ENCODE measurements around the gene ZBTB48.
"Not testable (repeated sequence)": the region's sequence is repeated elsewhere in the genome, so short reads cannot be mapped to it uniquely, and the experiment has no call there.

ZBTB48 gene

GRCh38 chr1:6591222-6591621, 11.4 kb downstream of the ZBTB48 start:
- no peak for DNase-seq (ENCODE audit: low spot score)

DNA sequence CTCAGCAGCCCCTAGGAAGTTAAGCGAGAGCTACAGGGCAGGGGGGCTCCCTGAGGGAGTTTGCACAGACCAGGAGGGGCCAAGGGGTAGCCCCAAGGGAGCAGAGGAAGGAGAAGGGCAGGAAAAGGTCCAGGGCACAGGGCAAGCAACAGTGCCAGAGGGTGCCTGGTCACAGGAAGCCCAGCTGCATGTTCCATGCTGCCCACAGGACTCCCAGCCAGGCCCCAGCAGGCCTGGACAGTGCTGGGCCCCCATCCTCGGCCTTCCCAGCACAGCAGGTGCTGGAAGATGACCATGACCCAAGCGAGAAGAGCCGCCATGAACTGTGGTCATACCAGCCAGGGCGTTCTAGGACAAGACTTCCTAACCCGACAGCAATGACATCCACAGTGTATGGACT, 11.8 kb downstream of the ZBTB48 start:
- DNase-seq (ENCODE audit: low spot score) = no peak

GRCh38 chr1:6592441-6592840, 12.6 kb downstream of the ZBTB48 start:
- DNase-seq (ENCODE audit: low spot score) = no peak

GRCh38 chr1:6592865-6593593, 13.2 kb downstream of the ZBTB48 start:
- DNase-seq (ENCODE audit: low spot score) = no peak

- no peak for DNase-seq (ENCODE audit: low spot score)
Measured at GRCh38 chr1:6593810-6594209, 14.0 kb downstream of the ZBTB48 start.

DNA sequence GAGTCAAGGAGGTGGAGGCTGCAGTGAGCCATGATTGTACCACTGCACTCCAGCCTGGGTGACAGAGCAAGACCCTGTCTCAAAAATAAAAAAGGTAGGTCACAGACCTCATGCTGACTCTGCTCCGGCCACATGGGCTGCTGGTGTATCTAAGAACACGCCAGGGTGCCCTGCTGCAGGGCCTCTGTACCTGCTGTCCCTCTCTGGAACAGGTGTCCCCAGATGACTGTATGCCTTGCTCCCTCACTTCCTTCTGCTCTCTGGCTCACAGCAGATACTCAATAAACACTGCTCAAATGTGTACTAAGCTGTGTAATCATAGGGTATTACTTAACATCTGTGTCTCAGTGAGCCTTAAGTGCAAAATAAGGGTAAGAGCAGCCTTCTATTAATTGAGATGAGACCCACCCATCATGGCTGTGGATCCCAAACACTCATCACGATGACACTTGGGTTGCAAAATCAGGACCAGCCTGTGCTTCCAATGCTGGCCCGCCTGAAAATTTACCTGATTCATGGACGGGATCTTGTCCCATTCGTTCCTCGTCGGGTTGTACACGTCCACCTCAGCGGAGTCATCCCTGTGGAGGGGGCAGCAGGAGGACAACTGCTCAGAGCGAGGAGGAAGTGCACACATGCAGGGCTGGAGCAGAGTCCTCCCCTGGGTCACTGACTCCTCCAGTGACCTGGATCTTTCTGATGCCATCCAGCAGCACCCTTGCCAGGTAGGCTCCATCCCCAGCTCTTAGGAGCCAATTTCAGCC, 15.4 kb downstream of the ZBTB48 start:
- DNase-seq (ENCODE audit: low spot score) = no peak

GRCh38 chr1:6596351-6596750, 16.6 kb downstream of the ZBTB48 start:
- DNase-seq (ENCODE audit: low spot score) = no peak

- no peak for DNase-seq (ENCODE audit: low spot score)
Measured at GRCh38 chr1:6596886-6597776, 17.3 kb downstream of the ZBTB48 start.

- no peak for DNase-seq (ENCODE audit: low spot score)
Measured at GRCh38 chr1:6597777-6598131, 18.0 kb downstream of the ZBTB48 start.

DNA sequence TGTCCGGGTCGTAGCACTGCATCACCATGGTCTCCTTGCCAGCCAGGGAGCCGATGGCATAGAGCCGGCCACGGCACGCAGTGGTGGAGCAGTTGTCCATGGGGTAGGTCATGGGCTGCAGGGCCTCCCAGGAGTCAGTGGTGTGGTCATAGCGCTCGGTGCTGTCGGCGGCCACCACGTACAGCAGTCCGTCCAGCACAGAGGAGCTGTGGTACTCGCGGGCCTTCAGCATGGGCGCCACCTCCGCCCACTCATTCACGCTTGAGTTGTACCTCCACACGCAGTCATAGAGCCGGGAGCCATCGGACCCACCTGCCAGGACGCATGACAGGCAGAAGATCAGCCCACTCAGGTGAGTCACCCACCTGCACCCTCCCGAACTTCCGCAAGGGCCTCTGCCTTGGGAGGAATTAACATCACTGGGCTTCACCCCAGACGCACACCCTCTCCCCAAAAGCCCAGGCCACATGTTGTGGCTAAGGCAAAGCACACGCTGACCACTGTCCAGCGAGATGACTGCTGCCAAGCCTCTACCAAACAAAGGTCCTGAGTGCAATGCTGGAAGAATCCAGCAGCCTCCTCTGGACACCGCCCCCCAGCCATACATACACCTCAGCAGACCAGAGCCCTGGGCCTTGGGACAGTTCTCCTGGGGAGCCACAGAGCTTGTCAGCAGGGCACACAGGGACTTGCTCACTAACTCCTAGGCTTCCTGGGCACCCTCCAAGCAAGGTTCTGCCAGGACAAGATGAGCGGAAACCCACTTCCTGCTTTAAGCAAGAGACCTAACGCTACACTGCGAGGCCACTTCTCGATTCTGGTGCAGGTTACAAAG, 19.6 kb downstream of the ZBTB48 start:
- DNase-seq (ENCODE audit: low spot score) = peak; percentile 54

- DNase-seq (ENCODE audit: low spot score) = not testable (repeated sequence)
Measured at GRCh38 chr1:6599991-6600390, 20.2 kb downstream of the ZBTB48 start.

DNA sequence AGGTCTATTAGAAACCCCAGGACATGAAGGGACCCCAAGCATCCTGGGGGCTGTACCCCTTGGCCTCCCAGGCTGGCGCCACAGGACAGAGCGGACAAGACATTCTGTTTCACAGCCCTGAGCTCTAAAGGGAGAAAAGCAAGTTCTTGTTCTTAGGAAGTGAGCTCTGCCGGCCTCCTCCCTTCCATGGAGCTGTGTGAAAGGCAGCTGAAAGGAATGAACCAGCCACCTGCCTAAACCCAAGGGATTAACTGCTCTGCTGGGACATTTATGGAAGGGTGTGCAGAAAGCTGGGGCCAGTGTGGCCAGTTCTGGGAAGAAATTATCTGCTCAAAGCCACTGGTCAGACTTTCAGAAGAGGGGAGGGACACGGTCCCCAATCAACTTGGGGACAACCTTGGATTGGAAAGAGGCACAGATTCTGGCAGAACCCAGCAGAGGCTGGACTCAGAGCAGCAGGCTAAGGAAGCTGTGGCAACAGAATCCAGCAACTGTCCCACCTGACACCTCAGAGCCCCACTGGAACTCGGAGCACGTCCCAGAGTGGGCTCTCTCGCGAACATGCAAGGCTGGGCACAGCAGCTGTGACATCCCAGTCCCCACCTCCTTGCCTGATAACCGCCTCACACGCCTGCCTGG, 20.7 kb downstream of the ZBTB48 start:
- no peak for DNase-seq (ENCODE audit: low spot score)

GRCh38 chr1:6601049-6601922, 21.5 kb downstream of the ZBTB48 start:
- DNase-seq (ENCODE audit: low spot score) = peak; percentile 89

DNA sequence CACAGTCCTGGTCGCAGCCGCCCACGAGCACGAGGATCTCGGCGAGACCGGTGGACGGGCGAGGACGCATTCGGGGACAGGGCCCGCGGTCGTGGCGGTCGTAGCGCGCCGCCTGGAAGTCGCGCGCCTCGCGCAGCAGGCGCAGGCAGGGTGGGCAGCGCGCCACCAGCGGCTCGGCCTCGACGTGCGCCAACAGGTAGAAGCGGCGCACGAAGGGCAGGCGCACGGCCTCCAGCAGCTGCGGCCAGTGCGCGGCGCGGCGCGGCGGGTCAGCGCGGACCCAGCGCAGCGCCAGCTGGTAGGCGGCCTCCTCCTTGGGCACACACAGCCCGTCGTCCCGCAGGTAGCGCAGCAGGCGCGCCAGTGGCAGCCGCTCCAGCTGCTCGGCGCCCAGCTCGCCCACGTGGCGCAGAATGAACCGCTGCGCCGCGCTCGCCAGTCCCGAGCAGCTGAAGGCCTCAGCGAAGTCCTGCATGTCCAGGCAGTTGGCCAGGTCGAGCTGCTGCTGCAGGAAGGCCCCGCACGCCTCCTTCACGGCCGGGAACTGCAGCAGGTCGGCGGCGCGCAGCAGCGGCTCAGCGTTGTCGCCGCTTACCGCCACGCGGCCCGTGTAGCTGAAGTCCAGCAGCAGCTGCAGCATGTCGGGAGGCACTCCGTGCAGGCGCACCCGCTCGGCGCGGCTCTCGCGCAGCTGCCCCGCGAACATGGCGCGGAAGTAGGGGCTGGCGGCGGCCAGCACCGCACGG, 22.3 kb downstream of the ZBTB48 start:
- no peak for DNase-seq (ENCODE audit: low spot score)

GRCh38 chr1:6602669-6603237, 23.0 kb downstream of the ZBTB48 start, which contains the start of gene KLHL21:
Gene KLHL21 (minus strand): TSS chr1:6602869. CDS start chr1:6602817, 52 bp downstream.
- DNase-seq (ENCODE audit: low spot score) = peak; percentile 90

GRCh38 chr1:6603238-6603914, 23.6 kb downstream of the ZBTB48 start:
- DNase-seq (ENCODE audit: low spot score) = peak; percentile 53

DNA sequence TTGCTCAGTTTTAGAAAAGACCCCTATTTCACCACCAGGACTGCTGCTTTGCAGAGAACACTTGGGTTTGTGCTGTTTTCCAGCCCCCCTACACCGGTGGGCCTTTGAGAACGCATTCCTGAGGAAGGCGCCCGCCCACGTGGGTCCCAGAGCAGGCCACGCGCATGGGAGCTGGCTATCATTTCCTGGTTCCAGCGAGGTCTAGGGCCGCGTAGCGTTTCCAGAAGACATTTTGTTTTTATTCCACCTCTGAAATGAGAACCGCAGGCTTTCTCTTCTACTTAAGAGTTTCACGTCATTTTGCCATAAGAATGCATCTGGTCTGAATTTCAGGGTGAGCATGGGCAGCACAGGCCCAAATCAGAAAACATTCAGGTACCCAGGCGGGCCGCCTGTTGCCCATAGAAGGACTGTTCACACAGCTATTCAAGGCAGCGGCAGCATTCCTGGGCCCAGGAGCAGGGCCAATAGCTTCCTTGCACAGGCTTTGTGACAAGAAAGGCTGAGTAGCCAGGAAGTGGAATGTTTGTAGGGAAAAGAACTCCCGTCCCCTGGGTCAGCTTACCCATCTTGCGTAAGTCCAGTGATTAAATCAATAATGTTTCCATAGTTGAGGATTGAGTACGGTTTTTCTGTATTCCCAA, 24.2 kb downstream of the ZBTB48 start:
- no peak for DNase-seq (ENCODE audit: low spot score)

Data from CD4-positive, alpha-beta T cell treated with Interleukin-15 for 4 hours (primary cell).